Body of pancreas (tissue), 4 donors: Measurements from ENCODE around the gene SIAH3.

Experiments
- CTCF ChIP-seq, 7 experiments: fragments of 450-650 bp in 4 of 7; fragments of 200-600 bp in 3 of 7; sonication (generic) in 3 of 7; IDR thresholded peaks; one replicate each; pipeline ENCODE4 v1.5.1; 2016 to 2019; ENCODE audit warnings: antibody characterized with exemption in 7 of 7
- POLR2A ChIP-seq, 3 donors: fragments of 450-650 bp; IDR thresholded peaks; one replicate each; pipeline ENCODE4 v1.6.1; 2016; ENCODE audit warnings: antibody characterized with exemption in 3 of 3, mild to moderate bottlenecking in 2 of 3

- TF ChIP-seq CTCF (IDR thresholded peaks at IDR 0.05) (no peak), POLR2A (IDR thresholded peaks at IDR 0.05) (no peak)
Measured at GRCh38 chr13:45821811-45822210, 29.7 kb downstream of the SIAH3 start.
